Subcutaneous abdominal adipose tissue (tissue), 5 donors: ENCODE measurements around the gene CUZD1.

ENCODE experiments used
- H3K27ac ChIP-seq: one replicate; pipeline ENCODE4 v1.7.0; 2013; ENCODE audit warnings: low read depth, mild to moderate bottlenecking, inconsistent platforms, low read length, moderate library complexity
- H3K27me3 ChIP-seq, 5 donors: one replicate each; pipeline ENCODE4 v1.7.0; 2013; ENCODE audit warnings: low read length in 5 of 5, inconsistent platforms in 1 of 5; ENCODE audit not compliant: control insufficient read depth in 5 of 5, insufficient read depth in 4 of 5
- H3K36me3 ChIP-seq, 5 donors: one replicate each; pipeline ENCODE4 v1.7.0; 2013; ENCODE audit warnings: low read length in 5 of 5; ENCODE audit not compliant: control insufficient read depth in 5 of 5, insufficient read depth in 5 of 5
- H3K4me1 ChIP-seq, 5 donors: one replicate each; pipeline ENCODE4 v1.7.0; 2013; ENCODE audit warnings: low read length in 5 of 5, mild to moderate bottlenecking in 3 of 5, moderate library complexity in 1 of 5; ENCODE audit not compliant: control insufficient read depth in 5 of 5, insufficient read depth in 5 of 5
- H3K4me3 ChIP-seq, 5 donors: one replicate each; pipeline ENCODE4 v1.7.0; 2013; ENCODE audit warnings: low read length in 5 of 5, low read depth in 1 of 5
- H3K9ac ChIP-seq, 5 donors: one replicate each; pipeline ENCODE4 v1.7.0; 2013; ENCODE audit warnings: low read length in 5 of 5, mild to moderate bottlenecking in 4 of 5, moderate library complexity in 3 of 5
- H3K9me3 ChIP-seq, 5 donors: one replicate each; pipeline ENCODE4 v1.7.0; 2013; ENCODE audit warnings: low read length in 5 of 5; ENCODE audit not compliant: control insufficient read depth in 5 of 5
- donor health status: healthy.
- donor health status: healthy.
- donor health status: healthy.
- donor health status: healthy.
- donor health status: healthy.

CUZD1 gene

DNA sequence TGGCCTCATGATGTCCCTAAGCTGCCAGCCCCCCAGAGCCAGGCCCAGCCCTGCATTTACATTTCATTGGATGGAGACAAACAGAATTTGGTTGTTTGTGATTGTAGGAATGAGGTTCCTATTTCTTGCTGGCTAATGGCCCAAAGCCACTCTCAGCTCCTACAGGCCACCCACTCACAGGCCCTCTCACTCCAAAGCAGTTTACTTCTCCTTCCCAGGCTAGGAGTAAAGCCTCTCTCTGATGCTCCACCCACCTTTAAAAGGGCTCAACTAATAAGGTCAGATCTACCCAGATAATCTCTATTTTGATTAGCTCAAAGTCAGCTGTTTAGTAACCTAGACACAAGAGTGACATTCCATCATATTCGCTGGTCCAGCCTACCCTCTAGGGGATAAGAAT is 11.2 kb upstream of the CUZD1 start:
- H3K9ac ChIP-seq, result no peak overlapping the region
- no peak overlapping the region for H3K27ac ChIP-seq
- peaks cover 0 to 6% (median 0%) of the 10 kb centered on the region in 5 donors for H3K9me3 ChIP-seq
- no peak overlapping the region for H3K4me3 ChIP-seq
- H3K4me1 ChIP-seq, result no peaks in the 10 kb centered on the region
- peaks cover 3 to 6% (median 3%) of the 10 kb centered on the region in 5 donors for H3K36me3 ChIP-seq
- no peaks in the 10 kb centered on the region for H3K27me3 ChIP-seq

- H3K9me3 ChIP-seq, result peaks cover 0 to 6% (median 0%) of the 10 kb centered on the region in 5 donors
These were observed 10.1 kb upstream of the CUZD1 start for GRCh38 chr10:122855745-122856144.

GRCh38 chr10:122854648-122855047 is 9.0 kb upstream of the CUZD1 start:
- H3K4me1 ChIP-seq, result no peaks in the 10 kb centered on the region
- peaks cover 0 to 6% (median 0%) of the 10 kb centered on the region in 5 donors for H3K9me3 ChIP-seq
- no peaks in the 10 kb centered on the region for H3K27me3 ChIP-seq
- H3K36me3 ChIP-seq, result peaks cover 3 to 8% (median 6%) of the 10 kb centered on the region in 5 donors
- no peak overlapping the region for H3K4me3 ChIP-seq
- H3K9ac ChIP-seq, result no peak overlapping the region
- H3K27ac ChIP-seq, result no peak overlapping the region

More at GRCh38 chr10:122855745-122856144, 10.1 kb upstream of the CUZD1 start:
- Histone ChIP-seq H3K4me3 (no peak overlapping the region), H3K36me3 (peaks cover 3 to 6% (median 3%) of the 10 kb centered on the region in 5 donors), H3K4me1 (no peaks in the 10 kb centered on the region), H3K27me3 (no peaks in the 10 kb centered on the region), H3K27ac (no peak overlapping the region), H3K9ac (no peak overlapping the region)

GRCh38 chr10:122853665-122854313 is 8.1 kb upstream of the CUZD1 start:
- H3K4me1 ChIP-seq, result no peaks in the 10 kb centered on the region
- peaks cover 3 to 8% (median 6%) of the 10 kb centered on the region in 5 donors for H3K36me3 ChIP-seq
- no peak overlapping the region for H3K27ac ChIP-seq
- H3K4me3 ChIP-seq, result no peak overlapping the region
- no peaks in the 10 kb centered on the region for H3K27me3 ChIP-seq
- peaks cover 0 to 6% (median 0%) of the 10 kb centered on the region in 5 donors for H3K9me3 ChIP-seq
- no peak overlapping the region for H3K9ac ChIP-seq

GRCh38 chr10:122852261-122852660 is 6.6 kb upstream of the CUZD1 start:
- H3K4me3 ChIP-seq, result no peak overlapping the region
- H3K27me3 ChIP-seq, result no peaks in the 10 kb centered on the region
- H3K9me3 ChIP-seq, result peaks cover 0 to 6% (median 0%) of the 10 kb centered on the region in 5 donors
- H3K27ac ChIP-seq, result no peak overlapping the region
- no peaks in the 10 kb centered on the region for H3K4me1 ChIP-seq
- peaks cover 3 to 11% (median 6%) of the 10 kb centered on the region in 5 donors for H3K36me3 ChIP-seq
- H3K9ac ChIP-seq, result no peak overlapping the region

DNA sequence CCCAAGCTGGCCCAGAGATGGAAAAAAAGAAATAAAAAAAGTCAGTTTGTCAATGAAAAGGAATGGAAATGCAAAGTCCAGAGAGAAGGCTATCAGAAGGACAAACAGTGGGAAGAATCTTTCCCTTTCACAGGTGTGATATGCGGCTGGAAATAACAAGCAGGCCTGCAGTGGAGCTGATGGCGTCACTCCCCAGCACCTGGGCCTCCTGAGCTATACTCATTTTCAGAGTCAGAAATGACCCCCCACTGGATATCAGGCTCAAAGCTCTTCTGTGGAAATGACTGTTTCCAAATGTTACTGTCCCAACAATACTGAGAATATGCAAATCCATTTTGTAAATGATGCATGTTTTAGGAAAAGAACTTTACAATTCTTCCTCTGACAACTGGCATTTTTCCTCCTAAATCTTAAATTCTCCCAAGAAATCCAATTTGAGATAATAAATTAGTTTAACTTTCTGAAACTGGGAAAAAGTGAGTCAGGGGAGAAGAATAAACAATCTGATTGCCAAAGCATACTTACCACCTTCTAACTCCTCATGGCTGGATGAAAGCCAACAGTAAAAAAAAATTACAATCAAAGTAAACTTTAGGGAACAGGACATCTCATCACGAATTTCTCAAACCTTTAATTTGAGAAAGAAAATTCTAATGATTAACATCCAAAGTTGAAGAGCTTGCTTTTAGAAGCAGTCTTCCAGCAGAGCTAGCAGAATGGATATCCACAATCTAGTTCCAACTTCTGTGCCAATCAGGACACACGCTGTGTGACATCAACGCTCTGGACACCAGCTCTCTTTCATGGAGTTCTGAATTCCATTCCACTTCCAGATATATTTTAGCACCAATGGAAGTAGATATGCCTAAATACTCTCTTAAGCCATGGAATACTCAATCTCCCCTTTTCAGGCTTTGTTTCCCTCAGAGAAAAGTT is 5.3 kb upstream of the CUZD1 start:
- no peak overlapping the region for H3K9ac ChIP-seq
- peaks cover 0 to 6% (median 0%) of the 10 kb centered on the region in 5 donors for H3K9me3 ChIP-seq
- no peak overlapping the region for H3K27ac ChIP-seq
- H3K4me3 ChIP-seq, result no peak overlapping the region
- no peaks in the 10 kb centered on the region for H3K27me3 ChIP-seq
- no peaks in the 10 kb centered on the region for H3K4me1 ChIP-seq
- H3K36me3 ChIP-seq, result peaks cover 3 to 11% (median 6%) of the 10 kb centered on the region in 5 donors

GRCh38 chr10:122849900-122850605 is 4.4 kb upstream of the CUZD1 start:
- H3K27me3 ChIP-seq, result no peaks in the 10 kb centered on the region
- no peak overlapping the region for H3K27ac ChIP-seq
- no peak overlapping the region for H3K4me3 ChIP-seq
- H3K9me3 ChIP-seq, result peaks cover 0 to 6% (median 0%) of the 10 kb centered on the region in 5 donors
- no peaks in the 10 kb centered on the region for H3K4me1 ChIP-seq
- H3K36me3 ChIP-seq, result peaks cover 3 to 11% (median 6%) of the 10 kb centered on the region in 5 donors
- H3K9ac ChIP-seq, result no peak overlapping the region

DNA sequence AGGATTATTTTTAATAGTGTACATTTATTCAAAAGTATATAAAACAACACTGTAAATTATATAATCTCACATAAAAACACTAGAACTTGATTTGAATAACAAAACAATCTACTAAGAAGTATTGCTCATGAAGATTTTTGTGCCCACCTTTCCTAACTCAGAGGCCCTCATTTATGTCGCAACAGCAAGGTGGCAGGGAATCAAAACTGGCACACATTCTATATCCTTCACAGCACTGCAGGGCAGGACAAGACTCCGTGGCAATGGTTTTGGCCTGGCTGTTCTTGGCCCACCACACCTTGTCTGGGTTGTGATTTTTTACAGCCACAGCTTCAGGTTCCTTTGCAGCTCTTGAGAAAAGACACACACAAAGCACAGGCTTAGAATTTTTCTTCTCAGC is 3.4 kb upstream of the CUZD1 start:
- peaks cover 0 to 11% (median 5%) of the 10 kb centered on the region in 5 donors for H3K36me3 ChIP-seq
- no peak overlapping the region for H3K9ac ChIP-seq
- no peaks in the 10 kb centered on the region for H3K4me1 ChIP-seq
- no peak overlapping the region for H3K27ac ChIP-seq
- no peaks in the 10 kb centered on the region for H3K27me3 ChIP-seq
- no peak overlapping the region for H3K4me3 ChIP-seq
- peaks cover 0 to 6% (median 0%) of the 10 kb centered on the region in 5 donors for H3K9me3 ChIP-seq

DNA sequence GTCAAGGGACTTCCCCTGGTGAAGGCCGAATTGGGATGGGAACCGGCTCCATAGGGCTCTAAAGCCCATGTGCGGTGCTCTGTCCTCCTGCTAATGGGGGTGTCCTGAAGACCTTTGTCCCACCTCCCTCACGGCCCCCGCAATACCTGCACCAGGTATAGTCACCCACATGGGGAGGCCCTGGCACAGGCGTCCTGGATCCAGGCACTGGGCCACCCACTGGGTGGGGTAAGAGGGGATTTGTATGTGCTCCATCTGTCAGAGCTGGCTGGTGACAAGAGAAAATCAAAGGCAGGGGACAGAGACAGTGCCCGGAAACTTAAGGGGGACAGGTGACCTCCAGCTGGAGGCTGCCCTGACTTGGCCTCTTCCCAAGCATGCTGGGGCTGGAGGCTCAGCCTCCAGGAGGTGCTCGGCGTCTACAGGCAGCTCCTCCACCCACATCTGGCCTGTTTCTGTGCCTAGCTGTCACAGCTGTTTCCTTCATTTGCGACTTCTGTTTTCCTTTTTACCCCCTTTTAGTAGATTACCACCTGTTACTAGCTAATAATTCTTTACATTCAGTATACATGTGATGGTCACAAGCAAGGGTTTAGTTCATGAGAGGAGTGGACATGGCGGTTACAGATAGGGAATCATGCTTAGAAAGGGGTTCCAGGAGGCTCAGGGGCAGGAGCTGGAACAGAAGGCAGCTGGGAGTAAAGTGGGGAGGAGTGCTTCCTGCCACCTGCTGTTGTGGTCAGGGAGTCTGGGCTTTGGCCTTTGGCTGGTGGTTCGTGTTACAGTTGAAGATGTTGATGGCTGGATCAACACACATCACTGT is 2.3 kb upstream of the CUZD1 start:
- no peaks in the 10 kb centered on the region for H3K4me1 ChIP-seq
- H3K9ac ChIP-seq, result no peak overlapping the region
- peaks cover 0 to 7% (median 0%) of the 10 kb centered on the region in 5 donors for H3K9me3 ChIP-seq
- peaks cover 0 to 11% (median 5%) of the 10 kb centered on the region in 5 donors for H3K36me3 ChIP-seq
- no peak overlapping the region for H3K4me3 ChIP-seq
- no peaks in the 10 kb centered on the region for H3K27me3 ChIP-seq
- no peak overlapping the region for H3K27ac ChIP-seq
